GM12878 (cell line): ENCODE measurements around the gene RIC3. TPM values are rescaled to one million over a fixed set of nuclear protein-coding genes. Genes with fewer than 3 reads are reported as not detected.

Experiments
- ATAC-seq: fragments of 200-7000 bp; cut with Tn5 transposase; 3 replicates; pipeline ENCODE4 v1.9.1; 2020; ENCODE audit warnings: mild to moderate bottlenecking, moderate library complexity
- BruUV-seq: library from RNA; stranded (reverse); fragments of 400-500 nt; replicated peaks from 2 replicates; lab custom pipeline; 2021; lab: Mats Ljungman, UMichigan
- CTCF ChIA-PET: fragments of 300-600 bp; sonication (Branson Sonifier 250); formaldehyde crosslinking; extraction: SDS; loops from one replicate; lab custom pipeline; 2021; ENCODE audit warnings: inconsistent platforms; lab: Yijun Ruan, JAX
- POLR2A ChIA-PET: fragments of 350-600 bp; formaldehyde crosslinking; extraction: SDS; loops from one replicate; lab custom pipeline; 2021; ENCODE audit warnings: inconsistent platforms; lab: Charles Lee
- RAD21 ChIA-PET: fragments of 300-600 bp; sonication (Branson Sonifier 250); formaldehyde crosslinking; loops from one replicate; lab custom pipeline; 2023; ENCODE audit warnings: antibody characterized with exemption; ENCODE audit not compliant: unreplicated experiment; lab: Charles Lee
- SMC1A ChIA-PET: fragments of 300-600 bp; sonication (Branson Sonifier 250); formaldehyde crosslinking; loops from one replicate; lab custom pipeline; 2023; ENCODE audit not compliant: unreplicated experiment, uncharacterized antibody; lab: Charles Lee
- DNase-seq: peaks from one replicate; pipeline ENCODE4 v3.0.0-alpha.2; 2011; ENCODE audit warnings: low read depth, low spot score
- FAIRE-seq: peaks from 3 replicates; lab custom pipeline; 2011; peaks lifted over from hg19 to GRCh38; lab: Jason Lieb, UNC
- H2AFZ ChIP-seq: 2 replicates; pipeline ENCODE4 v1.6.0; 2011; ENCODE audit warnings: low read depth, low read length, control low read depth; ENCODE audit not compliant: control insufficient read depth
- H3K27ac ChIP-seq: 2 replicates; pipeline ENCODE4 v1.5.1; 2011; ENCODE audit warnings: control low read depth; ENCODE audit not compliant: control insufficient read depth, insufficient read depth
- H3K27me3 ChIP-seq, 2 experiments: replicated peaks in 1 of 2; 2 replicates each; pipeline versions ENCODE4 v1.6.0 to v1.6.1; 2011; ENCODE audit warnings: low read length in 1 of 2; ENCODE audit not compliant: control insufficient read depth in 2 of 2, insufficient read depth in 2 of 2
- H3K36me3 ChIP-seq, 2 experiments: 2 replicates each; pipeline ENCODE4 v1.5.1; 2011; ENCODE audit warnings: low read length in 1 of 2; ENCODE audit not compliant: control insufficient read depth in 2 of 2, insufficient read depth in 2 of 2
- H3K4me1 ChIP-seq: 2 replicates; pipeline ENCODE4 v1.6.1; 2011; ENCODE audit warnings: mild to moderate bottlenecking, low read length, moderate library complexity, mixed read lengths; ENCODE audit not compliant: control insufficient read depth, insufficient read depth
- H3K4me2 ChIP-seq: 2 replicates; pipeline ENCODE4 v1.6.0; 2011; ENCODE audit warnings: control low read depth; ENCODE audit not compliant: control insufficient read depth, insufficient read depth
- H3K4me3 ChIP-seq: fragments of 200-600 bp; sonication (generic); 2 replicates; pipeline ENCODE4 v1.5.1; 2016
- H3K79me2 ChIP-seq: 2 replicates; pipeline ENCODE4 v1.6.0; 2011; ENCODE audit warnings: low read length; ENCODE audit not compliant: control insufficient read depth, insufficient read depth
- H3K9ac ChIP-seq: 2 replicates; pipeline ENCODE4 v1.8.0; 2011; ENCODE audit warnings: low read length, control low read depth, mixed read lengths; ENCODE audit not compliant: control insufficient read depth, insufficient read depth
- H3K9me3 ChIP-seq: replicated peaks from 3 replicates; pipeline ENCODE4 v1.5.1; 2011; ENCODE audit warnings: mild to moderate bottlenecking, low read length; ENCODE audit not compliant: control insufficient read depth, insufficient read depth
- H4K20me1 ChIP-seq: 2 replicates; pipeline ENCODE4 v1.6.0; 2011; ENCODE audit not compliant: control insufficient read depth, insufficient read depth
- BMI1 ChIP-seq: fragments of 450-650 bp; IDR thresholded peaks from 2 replicates; pipeline ENCODE4 v1.6.1; 2016; ENCODE audit warnings: mild to moderate bottlenecking, moderate library complexity, borderline replicate concordance
- CEBPB ChIP-seq, 2 experiments: fragments of 150-350 bp in 1 of 2; IDR thresholded peaks; 2 replicates each; pipeline ENCODE4 v1.6.1; 2012 to 2014; ENCODE audit warnings: low read depth in 2 of 2, low read length in 2 of 2, borderline replicate concordance in 1 of 2, inconsistent platforms in 1 of 2
- CTCF ChIP-seq, 3 experiments: IDR thresholded peaks in 2 of 3; conservative IDR thresholded peaks in 1 of 3; 2 replicates each; pipeline ENCODE4 v1.5.1; 2011; ENCODE audit warnings: low read depth in 3 of 3, low read length in 3 of 3, mild to moderate bottlenecking in 3 of 3, control low read depth in 2 of 3, moderate library complexity in 2 of 3, inconsistent platforms in 1 of 3, mixed read lengths in 1 of 3; ENCODE audit not compliant: control insufficient read depth in 2 of 3, insufficient read depth in 1 of 3; ENCODE audit errors: extremely low read depth in 1 of 3
- RAD21 ChIP-seq: IDR thresholded peaks from 2 replicates; pipeline ENCODE4 v1.6.1; 2011; ENCODE audit warnings: mild to moderate bottlenecking, low read depth, low read length, moderate library complexity; ENCODE audit not compliant: insufficient read depth
- SMARCA5 ChIP-seq: fragments of 450-650 bp; IDR thresholded peaks from 2 replicates; pipeline ENCODE4 v1.6.1; 2017; ENCODE audit warnings: mild to moderate bottlenecking
- SMC3 ChIP-seq: IDR thresholded peaks from 2 replicates; pipeline ENCODE4 v1.6.1; 2011; ENCODE audit warnings: low read length, improper control_type of control experiment, borderline replicate concordance
- SUZ12 ChIP-seq: fragments of 200-600 bp; sonication (generic); IDR thresholded peaks from one replicate; pipeline ENCODE4 v1.6.1; 2018; ENCODE audit warnings: antibody characterized with exemption, mild to moderate bottlenecking; ENCODE audit not compliant: unreplicated experiment
- YY1 ChIP-seq: IDR thresholded peaks from 2 replicates; pipeline ENCODE4 v1.6.1; 2011; ENCODE audit warnings: low read depth, mild to moderate bottlenecking, low read length
- WGBS: methylation state at CpG from one replicate; pipeline ENCODE4 v1.1.6; 2016; ENCODE audit warnings: low lambda C conversion rate; ENCODE audit not compliant: insufficient replicate concordance, insufficient coverage; ENCODE audit errors: missing lambda C conversion rate; 5-methylcytosine and 5-hydroxymethylcytosine counted together
- in situ Hi-C: fragments of 300-500 bp; cut with MboI; formaldehyde crosslinking; loops from 9 replicates; pipeline ENCODE4 v1.14.3; 2018; ENCODE audit warnings: mixed read lengths
- intact Hi-C: fragments of 100-400 bp; cut with micrococcal nuclease; formaldehyde crosslinking; loops from one replicate; pipeline ENCODE4 v1.14.2; 2022; ENCODE audit not compliant: unreplicated experiment
- polyA plus RNA-seq, 11 experiments: library from polyadenylated mRNA; depleted of rRNA in 4 of 11; unstranded in 6 of 11; stranded (reverse) in 5 of 11; fragments of >200 nt; fragmentation: Nextera tagmentation in 4 of 11; fragmentation: Illumina TruSeq in 1 of 11; extraction: Ambion mirVana in 4 of 11; extraction: Trizol in 1 of 11; gene quantifications; 1 replicate in 1 of 11; 2 replicates in 10 of 11; pipeline versions ENCODE4 v1.2.1 to v1.2.3, GENCODE V29; 2011 to 2016; ENCODE audit warnings: inconsistent platforms in 2 of 11, missing spikeins in 2 of 11, low read depth in 1 of 11
- total RNA-seq, 4 experiments: library from RNA; depleted of rRNA in 3 of 4; stranded (reverse); fragments of >200 nt in 3 of 4; fragmentation: Illumina TruSeq in 1 of 4; extraction: Trizol in 1 of 4; gene quantifications; 2 replicates each; pipeline versions ENCODE4 v1.2.1 to v1.2.3, GENCODE V29; 2013 to 2021

RIC3 gene
- total and polyA plus RNA-seq, 10 of the 15 experiments (the other 5 are each of a cell fraction or from before 2014, with no cell fraction given): 0.90 to 8.9 (median 2.2) TPM

GRCh38 chr11:8093931-8094575, 74.8 kb downstream of the RIC3 start:
- DNase-seq: no peak
- ChIA-PET POLR2A (no interaction called here), SMC1A (no interaction called here), RAD21 (interaction anchor here (0.7 kb wide), 1 partner anchor 60 kb away, joined by 3 read pairs; no protein-coding TSS in a partner anchor), CTCF (interaction anchor here (0.8 to 7.6 kb wide), 6 partner anchors 9 to 997 kb away, joined by 3 to 64 read pairs (median 4); no protein-coding TSS in a partner anchor)
- H4K20me1 ChIP-seq: no peaks in the 10 kb centered on the region
- no peaks in the 10 kb centered on the region for H3K79me2 ChIP-seq
- no peaks in the 10 kb centered on the region for H3K27me3 ChIP-seq
- no peak for ATAC-seq
- WGBS: 45% methylated on average over 9 of the region's 9 CpGs
- H3K9ac ChIP-seq: no peak overlapping the region
- H3K4me3 ChIP-seq: no peak overlapping the region
- H3K36me3 ChIP-seq: no peaks in the 10 kb centered on the region
- BruUV-seq: no TSS peak
- no peak for FAIRE-seq
- H3K4me1 ChIP-seq: no peaks in the 10 kb centered on the region
- no peak overlapping the region for H2AFZ ChIP-seq
- no peaks in the 10 kb centered on the region for H3K9me3 ChIP-seq
- H3K4me2 ChIP-seq: no peak overlapping the region
- TF ChIP-seq SMARCA5 (no peak), BMI1 (no peak), CEBPB (IDR thresholded peaks at IDR 0.05; ENCODE audit: borderline replicate concordance in 1 of 2, low read depth in 2 of 2, low read length in 2 of 2) (no peak)
- no peak overlapping the region for H3K27ac ChIP-seq
- intact Hi-C loops (loop anchor here (10.0 kb wide), 1 partner anchor 199 kb away; no protein-coding TSS in a partner anchor), in situ Hi-C loops (no loop called here)

- BruUV-seq: no TSS peak
- ChIA-PET CTCF (interaction anchor here (1.3 to 7.6 kb wide), 4 partner anchors 10 to 87 kb away, joined by 4 to 64 read pairs (median 26); no protein-coding TSS in a partner anchor), SMC1A (interaction anchor here (3.7 kb wide), 1 partner anchor 60 kb away, joined by 19 read pairs; no protein-coding TSS in a partner anchor), POLR2A (no interaction called here), RAD21 (interaction anchor here (0.7 kb wide), 1 partner anchor 86 kb away, joined by 3 read pairs; no protein-coding TSS in a partner anchor)
- H3K4me1 ChIP-seq: no peaks in the 10 kb centered on the region
- 22% methylated on average over 11 of the region's 11 CpGs for WGBS
- H3K79me2 ChIP-seq: no peaks in the 10 kb centered on the region
- intact Hi-C loops (loop anchor here (1.0 to 10.0 kb wide), 2 partner anchors 87 to 198 kb away; no protein-coding TSS in a partner anchor), in situ Hi-C loops (no loop called here)
- no peak overlapping the region for H3K4me3 ChIP-seq
- no peaks in the 10 kb centered on the region for H3K9me3 ChIP-seq
- FAIRE-seq (no peak), DNase-seq (no peak), ATAC-seq (peak; percentile 87)
- TF ChIP-seq SMC3: peak; percentile 37; the same call in 1 of the 2 replicates
- 0 out of 2 replicates have a peak, but pooled peaks have one; percentile 21 for TF ChIP-seq YY1
- TF ChIP-seq RAD21: peak; percentile 28; the same call in 1 of the 2 replicates
- TF ChIP-seq CTCF (IDR thresholded peaks at IDR 0.05 in 2 of 3, conservative IDR thresholded peaks at IDR 0.05 in 1 of 3; ENCODE audit: control insufficient read depth in 2 of 3, extremely low read depth in 1 of 3, insufficient read depth in 1 of 3, low read depth in 3 of 3, low read length in 3 of 3): peak; percentile 44 to 63 (median 62)
- no peak for TF ChIP-seq SUZ12
- H3K27me3 ChIP-seq: no peaks in the 10 kb centered on the region
- H3K27ac ChIP-seq: no peak overlapping the region
- H3K36me3 ChIP-seq: no peaks in the 10 kb centered on the region
- H2AFZ ChIP-seq: peak overlapping the region; percentile 71
- H3K4me2 ChIP-seq: no peak overlapping the region
- H4K20me1 ChIP-seq: no peaks in the 10 kb centered on the region
- no peak overlapping the region for H3K9ac ChIP-seq
Measured at GRCh38 chr11:8092587-8093424, 76.0 kb downstream of the RIC3 start.
